ENCODE measurements around the gene TLE4. TPM values are rescaled to one million over a fixed set of nuclear protein-coding genes. Genes with fewer than 3 reads are reported as not detected.

The TLE4 gene
- total and polyA plus RNA-seq, 2 donors from 2014 or later: 5.5 to 35.7 TPM

DNA sequence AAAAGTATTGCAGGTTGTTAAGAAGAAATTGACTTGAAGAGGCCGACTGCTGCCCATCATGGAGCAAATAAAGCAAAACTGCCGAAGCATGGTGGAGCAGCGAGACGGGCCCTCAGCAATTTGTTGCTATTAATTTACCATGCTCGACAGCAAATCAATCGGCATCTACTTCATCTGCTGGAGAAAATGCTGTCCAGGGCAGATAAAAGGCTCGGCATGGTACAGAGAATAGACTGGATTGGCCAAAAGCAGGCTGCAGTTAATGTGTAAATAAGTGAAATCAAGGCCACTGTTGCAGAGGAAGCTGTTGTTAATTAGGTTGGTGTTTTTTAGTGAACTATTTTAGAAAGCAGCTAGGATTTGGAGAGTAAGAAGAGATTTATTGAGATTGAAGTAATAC is 8.3 kb downstream of the TLE4 start:
- Histone ChIP-seq H3K27me3 (ENCODE audit: control insufficient read depth, insufficient read depth, low read length) (no peaks in the 10 kb centered on the region), H3K36me3 (ENCODE audit: control insufficient read depth in 2 of 3, insufficient read depth in 3 of 3, low read length in 3 of 3) (peaks cover 0 to 2% (median 0%) of the 10 kb centered on the region in 3 donors), H3K4me1 (ENCODE audit: control insufficient read depth in 2 of 3, insufficient read depth in 2 of 3, low read depth in 1 of 3, low read length in 3 of 3) (peaks cover 0 to 6% (median 0%) of the 10 kb centered on the region in 3 donors), H3K9ac (ENCODE audit: low read length in 3 of 3) (no peak overlapping the region), H3K4me3 (ENCODE audit: low read length in 3 of 3) (peak overlapping the region in 1 of 3 donors; percentile 5), H3K27ac (ENCODE audit: low read depth in 2 of 2, low read length in 2 of 2) (no peak overlapping the region), H3K9me3 (ENCODE audit: control insufficient read depth in 2 of 3, insufficient read depth in 1 of 3, low read length in 3 of 3) (no peaks in the 10 kb centered on the region)
- DNase-seq (peak in 1 of 5 donors; percentile 20), FAIRE-seq (no peak)
- intact Hi-C loops (cut with DNase I): no loop called here
- TF ChIP-seq, protein P1, sequence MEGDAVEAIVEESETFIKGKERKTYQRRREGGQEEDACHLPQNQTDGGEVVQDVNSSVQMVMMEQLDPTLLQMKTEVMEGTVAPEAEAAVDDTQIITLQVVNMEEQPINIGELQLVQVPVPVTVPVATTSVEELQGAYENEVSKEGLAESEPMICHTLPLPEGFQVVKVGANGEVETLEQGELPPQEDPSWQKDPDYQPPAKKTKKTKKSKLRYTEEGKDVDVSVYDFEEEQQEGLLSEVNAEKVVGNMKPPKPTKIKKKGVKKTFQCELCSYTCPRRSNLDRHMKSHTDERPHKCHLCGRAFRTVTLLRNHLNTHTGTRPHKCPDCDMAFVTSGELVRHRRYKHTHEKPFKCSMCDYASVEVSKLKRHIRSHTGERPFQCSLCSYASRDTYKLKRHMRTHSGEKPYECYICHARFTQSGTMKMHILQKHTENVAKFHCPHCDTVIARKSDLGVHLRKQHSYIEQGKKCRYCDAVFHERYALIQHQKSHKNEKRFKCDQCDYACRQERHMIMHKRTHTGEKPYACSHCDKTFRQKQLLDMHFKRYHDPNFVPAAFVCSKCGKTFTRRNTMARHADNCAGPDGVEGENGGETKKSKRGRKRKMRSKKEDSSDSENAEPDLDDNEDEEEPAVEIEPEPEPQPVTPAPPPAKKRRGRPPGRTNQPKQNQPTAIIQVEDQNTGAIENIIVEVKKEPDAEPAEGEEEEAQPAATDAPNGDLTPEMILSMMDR (IDR thresholded peaks at IDR 0.05; ENCODE audit: borderline replicate concordance, extremely low read depth, insufficient read depth): no peak

DNA sequence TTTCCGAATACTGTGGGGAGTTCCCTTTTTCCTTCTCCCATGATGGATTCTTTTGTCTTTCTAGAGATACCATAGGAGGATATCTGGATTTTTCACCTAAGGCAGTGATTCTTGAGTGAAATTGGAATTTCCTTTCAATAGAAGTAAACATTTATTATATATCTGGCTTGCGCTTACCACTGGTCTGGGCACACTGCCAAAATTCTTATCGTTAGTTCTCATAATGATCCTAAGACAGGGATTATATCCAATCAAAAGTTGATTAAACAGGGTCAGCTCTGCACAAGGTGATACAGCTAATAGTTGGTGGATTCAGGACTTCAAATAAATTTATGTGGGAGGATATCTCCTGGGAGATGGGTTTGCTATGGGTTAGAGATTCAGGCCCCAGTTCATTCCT is 9.6 kb downstream of the TLE4 start:
- Histone ChIP-seq H3K27me3 (ENCODE audit: control insufficient read depth, insufficient read depth, low read length) (no peaks in the 10 kb centered on the region), H3K4me1 (ENCODE audit: control insufficient read depth in 2 of 3, insufficient read depth in 2 of 3, low read depth in 1 of 3, low read length in 3 of 3) (peaks cover 0 to 6% (median 0%) of the 10 kb centered on the region in 3 donors), H3K36me3 (ENCODE audit: control insufficient read depth in 2 of 3, insufficient read depth in 3 of 3, low read length in 3 of 3) (peaks cover 0 to 2% (median 0%) of the 10 kb centered on the region in 3 donors), H3K27ac (ENCODE audit: low read depth in 2 of 2, low read length in 2 of 2) (no peak overlapping the region), H3K9me3 (ENCODE audit: control insufficient read depth in 2 of 3, insufficient read depth in 1 of 3, low read length in 3 of 3) (no peaks in the 10 kb centered on the region), H3K9ac (ENCODE audit: low read length in 3 of 3) (no peak overlapping the region), H3K4me3 (ENCODE audit: low read length in 3 of 3) (no peak overlapping the region)
- FAIRE-seq: no peak
- TF ChIP-seq, protein P1 (IDR thresholded peaks at IDR 0.05; ENCODE audit: borderline replicate concordance, extremely low read depth, insufficient read depth): no peak
- intact Hi-C loops (cut with DNase I): no loop called here
- DNase-seq: peak in 1 of 5 donors; percentile 26

DNA sequence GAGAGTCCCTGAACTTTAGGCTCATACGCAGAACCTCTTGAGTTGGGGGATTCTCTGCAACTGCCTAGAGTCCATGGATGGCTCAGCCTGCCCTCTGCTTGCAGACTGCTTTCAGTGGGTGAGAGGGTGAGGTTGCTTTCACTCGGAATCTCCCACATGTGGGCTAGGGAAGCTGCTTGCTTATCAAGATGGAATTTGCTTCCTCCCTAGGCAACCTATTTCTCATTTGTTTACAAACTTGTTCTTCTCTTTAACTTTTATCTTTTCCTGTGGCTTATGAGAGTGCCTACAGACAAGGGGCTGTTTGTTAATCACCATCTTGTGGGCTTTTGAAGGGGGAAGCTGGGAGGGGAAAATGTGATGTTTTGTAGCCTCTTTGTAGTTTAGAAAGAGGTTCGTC is 10.0 kb downstream of the TLE4 start:
- TF ChIP-seq, protein P1 (IDR thresholded peaks at IDR 0.05; ENCODE audit: borderline replicate concordance, extremely low read depth, insufficient read depth): no peak
- peaks cover 0 to 6% (median 0%) of the 10 kb centered on the region in 3 donors for H3K4me1 ChIP-seq (ENCODE audit: control insufficient read depth in 2 of 3, insufficient read depth in 2 of 3, low read depth in 1 of 3, low read length in 3 of 3)
- no peaks in the 10 kb centered on the region for H3K27me3 ChIP-seq (ENCODE audit: control insufficient read depth, insufficient read depth, low read length)
- H3K27ac ChIP-seq (ENCODE audit: low read depth in 2 of 2, low read length in 2 of 2): no peak overlapping the region
- no peak overlapping the region for H3K9ac ChIP-seq (ENCODE audit: low read length in 3 of 3)
- H3K36me3 ChIP-seq (ENCODE audit: control insufficient read depth in 2 of 3, insufficient read depth in 3 of 3, low read length in 3 of 3): peaks cover 0 to 2% (median 0%) of the 10 kb centered on the region in 3 donors
- peak in 1 of 5 donors; percentile 27 for DNase-seq
- intact Hi-C loops (cut with DNase I): no loop called here
- no peak for FAIRE-seq
- H3K4me3 ChIP-seq (ENCODE audit: low read length in 3 of 3): no peak overlapping the region
- no peaks in the 10 kb centered on the region for H3K9me3 ChIP-seq (ENCODE audit: control insufficient read depth in 2 of 3, insufficient read depth in 1 of 3, low read length in 3 of 3)
